GM12801 (cell line): ENCODE measurements around the gene PDZRN3.

Experiments
- CTCF ChIP-seq: IDR thresholded peaks from one replicate; pipeline ENCODE4 v1.5.1; 2011; ENCODE audit warnings: control low read depth; ENCODE audit not compliant: insufficient read length; ENCODE audit errors: extremely low read depth

PDZRN3 gene

GRCh38 chr3:73485877-73486330 is 138.8 kb downstream of the PDZRN3 start:
- TF ChIP-seq CTCF = no peak

GRCh38 chr3:73484656-73485248 is 140.0 kb downstream of the PDZRN3 start:
- TF ChIP-seq CTCF = no peak

- no peak for TF ChIP-seq CTCF
Observed at GRCh38 chr3:73481888-73482287, 142.9 kb downstream of the PDZRN3 start.

GRCh38 chr3:73480187-73480672 is 144.5 kb downstream of the PDZRN3 start:
- TF ChIP-seq CTCF = no peak

GRCh38 chr3:73479325-73479724 is 145.4 kb downstream of the PDZRN3 start:
- TF ChIP-seq CTCF = no peak

GRCh38 chr3:73478858-73479257 is 145.9 kb downstream of the PDZRN3 start:
- TF ChIP-seq CTCF = no peak

- no peak for TF ChIP-seq CTCF
Observed at GRCh38 chr3:73475717-73476116, 149.0 kb downstream of the PDZRN3 start.
